Psoas muscle (tissue), 8 donors: ENCODE data around the gene IGBP1. TPM values are rescaled to one million over a fixed set of nuclear protein-coding genes. Genes with fewer than 3 reads are reported as not detected.

ENCODE experiments used
- ATAC-seq, 4 donors: fragments of 200-7000 bp; cut with Tn5 transposase; one replicate each; pipeline ENCODE4 v1.9.1; 2020; ENCODE audit warnings: moderate library complexity in 3 of 4, mild to moderate bottlenecking in 2 of 4
- DNase-seq, 2 donors: peaks; one replicate each; pipeline ENCODE4 v3.0.0-alpha.2; 2020
- H3K27ac ChIP-seq: fragments of 200-600 bp; one replicate; pipeline ENCODE4 v1.8.0; 2022
- H3K27me3 ChIP-seq, 3 donors: fragments of 200-600 bp in 1 of 3; one replicate each; pipeline versions ENCODE4 v1.6.1 to v1.8.0; 2013 to 2022; ENCODE audit warnings: low read length in 2 of 3, mild to moderate bottlenecking in 2 of 3, moderate library complexity in 1 of 3; ENCODE audit not compliant: insufficient read depth in 3 of 3
- H3K36me3 ChIP-seq, 2 donors: fragments of 200-600 bp in 1 of 2; one replicate each; pipeline versions ENCODE4 v1.6.1 to v1.8.0; 2013 to 2022; ENCODE audit warnings: low read depth in 1 of 2, mild to moderate bottlenecking in 1 of 2, moderate library complexity in 1 of 2; ENCODE audit not compliant: insufficient read depth in 1 of 2
- H3K4me1 ChIP-seq: fragments of 200-600 bp; one replicate; pipeline ENCODE4 v1.8.0; 2022
- H3K4me3 ChIP-seq: fragments of 200-600 bp; one replicate; pipeline ENCODE4 v1.8.0; 2022; ENCODE audit warnings: mild to moderate bottlenecking
- H3K9me3 ChIP-seq: fragments of 200-600 bp; one replicate; pipeline ENCODE4 v1.8.0; 2022
- WGBS, 3 donors: extraction: QIAGEN DNeasy Blood & Tissue Kit; methylation state at CpG; one replicate each; pipeline versions ENCODE4 v1.1.6 to v1.1.7; 2013; 5-methylcytosine and 5-hydroxymethylcytosine counted together
- intact Hi-C, 2 donors: fragments of 100-400 bp; cut with DNase I; formaldehyde crosslinking; loops; one replicate each; pipeline versions ENCODE4 v1.11.0 to v1.14.2; 2022
- polyA plus RNA-seq, 3 donors: library from polyadenylated mRNA; stranded (reverse); fragments of 200-250 nt; gene quantifications; one replicate each; pipeline ENCODE4 v1.2.3, GENCODE V29; 2013
- total RNA-seq, 4 donors: library from RNA; stranded (reverse); fragmentation: NEBNext Ultra II Directional in 2 of 4; extraction: Animal tissue kit (Norgen Biotek cat#: 25700) in 2 of 4; gene quantifications; one replicate each; pipeline versions ENCODE4 v1.2.1 to v1.2.4, GENCODE V29; 2021 to 2023
- TF ChIP-seq, protein P1 (sequence below): fragments of 200-600 bp; IDR thresholded peaks from one replicate; pipeline ENCODE4 v1.8.0; 2022; ENCODE audit warnings: antibody characterized with exemption
- donor health status: healthy with polysubstance abuse.
- donor health status: DM: no; HTN: no; CAD: no; lungs with moderate emphysema.
- donor health status: Bipolar disorder and iron deficiency.
- donor health status: healthy.
- donor health status: DM: yes; HTN: yes; CAD: no.
- donor health status: DM: no; HTN: no; CAD: no.
- donor health status: DM: no; HTN: no; CAD: no.
- donor health status: DM: yes; HTN: yes; CAD: no.

The IGBP1 gene
- total and polyA plus RNA-seq, 7 donors, result 45.0 to 81.5 (median 60.6) TPM

DNA sequence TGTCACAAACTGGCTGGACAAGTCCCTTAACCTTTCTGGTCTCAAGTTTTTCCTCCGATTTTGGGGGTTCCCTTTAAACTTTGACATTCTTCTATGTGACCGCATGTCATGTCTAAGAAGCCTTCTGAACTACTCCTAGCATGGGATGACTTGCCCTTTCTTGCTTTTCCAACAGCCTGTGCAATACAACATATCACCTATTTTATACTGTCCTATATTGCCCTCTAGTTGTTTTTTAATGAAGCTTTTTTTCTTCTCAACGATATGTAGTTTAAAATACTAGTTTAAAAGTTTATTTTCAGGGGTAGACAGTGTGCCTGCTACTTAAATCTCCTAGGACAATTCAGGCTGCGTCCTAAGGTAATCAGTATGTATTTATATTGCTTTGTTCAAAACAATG lies 1.0 kb upstream of the IGBP1 start:
- Histone ChIP-seq H3K36me3 (peaks cover 0 to 14% of the 10 kb centered on the region in 2 donors), H3K27ac (no peak overlapping the region), H3K4me3 (no peak overlapping the region), H3K4me1 (peaks cover 10% of the 10 kb centered on the region), H3K27me3 (peaks cover 0 to 4% (median 0%) of the 10 kb centered on the region in 3 donors), H3K9me3 (no peaks in the 10 kb centered on the region)
- ATAC-seq (no peak), DNase-seq (no peak)
- intact Hi-C loops, result loop anchor here (2.0 to 10.0 kb wide), 2 partner anchors 301 to 303 kb away; no protein-coding TSS in a partner anchor
- TF ChIP-seq, protein P1, sequence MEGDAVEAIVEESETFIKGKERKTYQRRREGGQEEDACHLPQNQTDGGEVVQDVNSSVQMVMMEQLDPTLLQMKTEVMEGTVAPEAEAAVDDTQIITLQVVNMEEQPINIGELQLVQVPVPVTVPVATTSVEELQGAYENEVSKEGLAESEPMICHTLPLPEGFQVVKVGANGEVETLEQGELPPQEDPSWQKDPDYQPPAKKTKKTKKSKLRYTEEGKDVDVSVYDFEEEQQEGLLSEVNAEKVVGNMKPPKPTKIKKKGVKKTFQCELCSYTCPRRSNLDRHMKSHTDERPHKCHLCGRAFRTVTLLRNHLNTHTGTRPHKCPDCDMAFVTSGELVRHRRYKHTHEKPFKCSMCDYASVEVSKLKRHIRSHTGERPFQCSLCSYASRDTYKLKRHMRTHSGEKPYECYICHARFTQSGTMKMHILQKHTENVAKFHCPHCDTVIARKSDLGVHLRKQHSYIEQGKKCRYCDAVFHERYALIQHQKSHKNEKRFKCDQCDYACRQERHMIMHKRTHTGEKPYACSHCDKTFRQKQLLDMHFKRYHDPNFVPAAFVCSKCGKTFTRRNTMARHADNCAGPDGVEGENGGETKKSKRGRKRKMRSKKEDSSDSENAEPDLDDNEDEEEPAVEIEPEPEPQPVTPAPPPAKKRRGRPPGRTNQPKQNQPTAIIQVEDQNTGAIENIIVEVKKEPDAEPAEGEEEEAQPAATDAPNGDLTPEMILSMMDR, result no peak
- 51 to 59% (median 58%) methylated on average over 4 of the region's 4 CpGs for WGBS, 3 donors

DNA sequence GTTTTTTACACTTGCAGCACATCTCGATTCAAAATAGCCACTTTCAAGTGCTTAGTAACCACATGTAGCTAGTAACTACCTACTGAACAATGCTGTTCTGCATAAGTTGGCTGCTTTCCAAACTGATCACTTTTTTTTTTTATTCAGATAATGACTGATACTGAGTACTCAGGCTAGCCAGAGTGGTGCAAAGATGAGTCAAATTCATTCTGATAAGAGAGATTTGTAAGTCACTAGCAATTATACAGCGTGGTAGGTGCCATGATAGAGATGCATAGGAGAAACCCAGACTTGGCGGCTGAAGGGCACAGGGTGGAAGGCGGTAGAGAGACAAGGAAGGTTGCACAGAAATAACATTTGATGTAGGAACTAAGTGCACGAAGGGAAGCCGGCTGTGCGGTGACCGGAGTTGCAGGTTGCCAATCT lies 357 bp upstream of the IGBP1 start:
- Histone ChIP-seq H3K9me3 (no peaks in the 10 kb centered on the region), H3K4me1 (peaks cover 10% of the 10 kb centered on the region), H3K27me3 (peaks cover 0 to 4% (median 0%) of the 10 kb centered on the region in 3 donors), H3K4me3 (peak overlapping the region; percentile 85), H3K27ac (peak overlapping the region; percentile 77), H3K36me3 (peaks cover 0 to 14% of the 10 kb centered on the region in 2 donors)
- intact Hi-C loops, result loop anchor here (2.0 to 10.0 kb wide), 2 partner anchors 300 to 302 kb away; no protein-coding TSS in a partner anchor
- 0 to 34% (median 2%) methylated on average over 4 to 8 of the region's 8 CpGs for WGBS, 3 donors
- DNase-seq, result no peak
- ATAC-seq, result peak in 2 of 4 donors; percentile 3 to 7
- TF ChIP-seq, protein P1, result no peak

DNA sequence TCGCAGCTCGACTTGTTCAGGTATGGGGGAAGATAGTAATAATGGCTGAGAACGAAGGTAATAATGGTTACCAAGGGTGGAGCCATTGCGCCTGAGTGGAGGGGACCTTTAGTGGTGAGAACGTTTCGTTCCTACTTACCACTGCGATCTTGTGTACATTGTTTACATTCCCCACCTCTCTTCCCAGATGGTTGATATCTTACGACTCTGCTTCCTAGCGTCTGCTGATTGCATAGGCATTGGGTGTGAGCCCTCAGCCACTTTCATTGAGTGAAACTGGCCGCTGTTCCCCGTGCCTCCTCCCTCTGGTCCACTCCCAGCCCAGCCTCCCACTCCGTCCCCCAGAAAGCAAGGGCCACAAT lies 850 bp downstream of the IGBP1 start:
- intact Hi-C loops, result loop anchor here in 1 of 2 donors (10.0 kb wide), 1 partner anchor 301 kb away; no protein-coding TSS in a partner anchor
- peak overlapping the region; percentile 77 for H3K27ac ChIP-seq
- ATAC-seq, result peak; percentile 4 to 40 (median 7)
- peak overlapping the region; percentile 85 for H3K4me3 ChIP-seq
- H3K36me3 ChIP-seq, result peaks cover 0 to 14% of the 10 kb centered on the region in 2 donors
- 2 to 29% (median 3%) methylated on average over 8 to 12 of the region's 12 CpGs for WGBS, 3 donors
- DNase-seq, result no peak
- peaks cover 0 to 4% (median 0%) of the 10 kb centered on the region in 3 donors for H3K27me3 ChIP-seq
- H3K9me3 ChIP-seq, result no peaks in the 10 kb centered on the region
- TF ChIP-seq, protein P1, result no peak
- H3K4me1 ChIP-seq, result peaks cover 10% of the 10 kb centered on the region

DNA sequence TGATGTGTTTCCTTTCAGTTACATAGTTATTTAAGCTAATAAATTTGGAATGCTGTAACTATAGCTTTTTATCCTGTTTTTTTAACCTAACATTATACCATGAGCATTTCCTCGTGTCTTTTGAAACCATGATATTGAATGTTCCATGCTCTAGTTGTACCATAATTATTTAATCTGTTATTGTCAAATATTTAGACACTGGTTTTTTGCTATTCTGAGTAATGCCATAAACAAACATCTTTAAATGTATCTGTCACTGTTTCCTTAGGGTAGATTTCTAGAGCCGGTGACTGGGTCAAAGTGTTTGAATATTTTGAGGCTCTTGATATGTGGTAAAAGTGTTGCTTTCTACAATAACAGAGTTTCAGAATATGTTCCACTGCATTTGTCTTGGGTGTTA lies 5.4 kb downstream of the IGBP1 start:
- H3K27ac ChIP-seq, result no peak overlapping the region

More for the DNA sequence above, 5.4 kb downstream of the IGBP1 start:
- no peaks in the 10 kb centered on the region for H3K9me3 ChIP-seq
- TF ChIP-seq, protein P1, result no peak
- peaks cover 3% of the 10 kb centered on the region for H3K4me1 ChIP-seq
- DNase-seq, result no peak
- no peak for ATAC-seq
- H3K36me3 ChIP-seq, result peaks cover 0 to 14% of the 10 kb centered on the region in 2 donors
- no peak overlapping the region for H3K4me3 ChIP-seq
- WGBS, 3 donors, result 81 to 96% (median 95%) methylated on average over 2 of the region's 2 CpGs
- peaks cover 0 to 8% (median 0%) of the 10 kb centered on the region in 3 donors for H3K27me3 ChIP-seq
- intact Hi-C loops, result loop anchor here in 1 of 2 donors (10.0 kb wide), 1 partner anchor 296 kb away; no protein-coding TSS in a partner anchor
